Measurements from ENCODE around the gene SRCAP.

SRCAP gene

GRCh38 chr16:30779596-30779995 lies 80.6 kb downstream of the SRCAP start:
- H3K36me3 ChIP-seq = peaks cover 24% of the 10 kb centered on the region
- TF ChIP-seq CTCF (IDR thresholded peaks at IDR 0.05) = no peak
- H3K27ac ChIP-seq = peak overlapping the region; percentile 61
- H3K9me3 ChIP-seq = no peaks in the 10 kb centered on the region
- no peak overlapping the region for H3K4me3 ChIP-seq (ENCODE audit: low read depth in 1 of 2, low read length in 1 of 2)
- H3K4me1 ChIP-seq (ENCODE audit: control insufficient read depth in 1 of 2, insufficient read depth in 1 of 2, low read depth in 1 of 2, low read length in 1 of 2) = peaks cover 40 to 44% of the 10 kb centered on the region in 2 experiments
- H3K27me3 ChIP-seq = peaks cover 10% of the 10 kb centered on the region

GRCh38 chr16:30780021-30780420 lies 81.0 kb downstream of the SRCAP start:
- H3K27ac ChIP-seq = peak overlapping the region; percentile 61
- TF ChIP-seq CTCF (IDR thresholded peaks at IDR 0.05) = no peak
- H3K4me1 ChIP-seq (ENCODE audit: control insufficient read depth in 1 of 2, insufficient read depth in 1 of 2, low read depth in 1 of 2, low read length in 1 of 2) = peaks cover 36 to 40% of the 10 kb centered on the region in 2 experiments
- no peak overlapping the region for H3K4me3 ChIP-seq (ENCODE audit: low read depth in 1 of 2, low read length in 1 of 2)
- H3K9me3 ChIP-seq = no peaks in the 10 kb centered on the region
- H3K36me3 ChIP-seq = peaks cover 20% of the 10 kb centered on the region
- H3K27me3 ChIP-seq = peaks cover 10% of the 10 kb centered on the region

GRCh38 chr16:30780549-30780948 lies 81.6 kb downstream of the SRCAP start:
- Histone ChIP-seq H3K4me1 (ENCODE audit: control insufficient read depth in 1 of 2, insufficient read depth in 1 of 2, low read depth in 1 of 2, low read length in 1 of 2) (peaks cover 32 to 34% of the 10 kb centered on the region in 2 experiments), H3K27ac (peak overlapping the region; percentile 61), H3K4me3 (ENCODE audit: low read depth in 1 of 2, low read length in 1 of 2) (no peak overlapping the region), H3K9me3 (no peaks in the 10 kb centered on the region), H3K27me3 (peaks cover 9% of the 10 kb centered on the region), H3K36me3 (peaks cover 18% of the 10 kb centered on the region)
- TF ChIP-seq CTCF (IDR thresholded peaks at IDR 0.05) = no peak

GRCh38 chr16:30782486-30783279 lies 83.7 kb downstream of the SRCAP start:
- Histone ChIP-seq H3K9me3 (no peaks in the 10 kb centered on the region), H3K36me3 (peaks cover 18% of the 10 kb centered on the region), H3K4me1 (ENCODE audit: control insufficient read depth in 1 of 2, insufficient read depth in 1 of 2, low read depth in 1 of 2, low read length in 1 of 2) (peaks cover 36% of the 10 kb centered on the region in 2 experiments), H3K27me3 (no peaks in the 10 kb centered on the region), H3K4me3 (ENCODE audit: low read depth in 1 of 2, low read length in 1 of 2) (no peak overlapping the region), H3K27ac (no peak overlapping the region)
- no peak for TF ChIP-seq CTCF (IDR thresholded peaks at IDR 0.05)

GRCh38 chr16:30783280-30784109 lies 84.5 kb downstream of the SRCAP start:
- H3K4me1 ChIP-seq (ENCODE audit: control insufficient read depth in 1 of 2, insufficient read depth in 1 of 2, low read depth in 1 of 2, low read length in 1 of 2) = peaks cover 44 to 45% of the 10 kb centered on the region in 2 experiments
- no peak overlapping the region for H3K27ac ChIP-seq
- H3K27me3 ChIP-seq = no peaks in the 10 kb centered on the region
- no peak overlapping the region for H3K4me3 ChIP-seq (ENCODE audit: low read depth in 1 of 2, low read length in 1 of 2)
- H3K36me3 ChIP-seq = peaks cover 18% of the 10 kb centered on the region
- H3K9me3 ChIP-seq = no peaks in the 10 kb centered on the region
- TF ChIP-seq CTCF (IDR thresholded peaks at IDR 0.05) = no peak
